ENCODE results near the gene C12orf76. TPM values are rescaled to one million over a fixed set of nuclear protein-coding genes. Genes with fewer than 3 reads are reported as not detected.

The C12orf76 gene
- polyA plus RNA-seq, 1 of the 3 experiments (the other 2 are of a cell fraction): 29.2 TPM

DNA sequence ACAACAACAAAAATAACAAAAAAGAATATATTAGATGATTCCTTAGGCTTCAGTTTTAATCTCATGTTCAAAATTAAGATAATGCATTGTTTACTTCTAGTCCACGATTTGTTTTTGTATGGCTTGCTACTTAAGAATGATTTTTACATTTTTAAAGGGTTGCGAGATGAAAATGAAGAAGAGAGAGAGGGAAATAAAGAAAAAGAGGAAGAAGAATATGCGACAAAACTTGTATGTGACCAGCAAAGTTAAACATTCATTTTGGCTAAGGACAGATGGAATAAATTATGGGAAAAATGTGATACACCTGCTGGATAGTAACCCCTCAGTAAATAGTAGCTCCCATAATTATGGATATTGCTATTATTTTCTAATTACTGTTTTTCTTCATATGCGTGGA lies 50.9 kb downstream of the C12orf76 start:
- Histone ChIP-seq H3K79me2 (ENCODE audit: insufficient read depth) (peaks cover 68% of the 10 kb centered on the region), H3F3A (replicated peaks; ENCODE audit: insufficient read depth) (peaks cover 12% of the 10 kb centered on the region), H3K4me1 (ENCODE audit: control insufficient read depth in 1 of 2, insufficient read depth in 2 of 2, low read depth in 1 of 2, low read length in 1 of 2) (peaks cover 34% of the 10 kb centered on the region in 2 experiments), H3K4me2 (no peak overlapping the region), H3K36me3 (replicated peaks in 1 of 2; ENCODE audit: control insufficient read depth in 1 of 2, insufficient read depth in 2 of 2, low read length in 1 of 2) (no peaks in the 10 kb centered on the region), H3K27me3 (ENCODE audit: insufficient read depth) (no peaks in the 10 kb centered on the region), H3K4me3 (ENCODE audit: low read depth in 2 of 2, low read length in 1 of 2) (no peak overlapping the region), H3K9me2 (no peaks in the 10 kb centered on the region), H3K9ac (no peak overlapping the region), H2AFZ (ENCODE audit: low read depth) (no peak overlapping the region), H4K20me1 (ENCODE audit: insufficient read depth) (peaks cover 12% of the 10 kb centered on the region), H3K27ac (ENCODE audit: low read depth in 2 of 2, low read length in 1 of 2) (no peak overlapping the region), H3K9me3 (no peaks in the 10 kb centered on the region)
- TF ChIP-seq NRF1 (IDR thresholded peaks at IDR 0.05; ENCODE audit: low read depth, low read length) (no peak), GATA2 (CRISPR knock-in tag; IDR thresholded peaks at IDR 0.05) (no peak), FOXJ3 (CRISPR knock-in tag; IDR thresholded peaks at IDR 0.05) (no peak), MEF2A (IDR thresholded peaks at IDR 0.05; ENCODE audit: borderline replicate concordance, low read depth) (no peak), GABPA (IDR thresholded peaks at IDR 0.05; ENCODE audit: low read depth) (no peak), FOSL2 (IDR thresholded peaks at IDR 0.05; ENCODE audit: borderline replicate concordance, low read depth) (no peak), MXI1 (IDR thresholded peaks at IDR 0.05; ENCODE audit: low read depth, low read length) (no peak), FOXM1 (IDR thresholded peaks at IDR 0.05; ENCODE audit: low read depth) (no peak), RFX5 (IDR thresholded peaks at IDR 0.05; ENCODE audit: low read length) (no peak), TCF12 (IDR thresholded peaks at IDR 0.05) (no peak), SMC3 (IDR thresholded peaks at IDR 0.05; ENCODE audit: low read depth, low read length) (no peak)
- TF ChIP-seq, protein P1, sequence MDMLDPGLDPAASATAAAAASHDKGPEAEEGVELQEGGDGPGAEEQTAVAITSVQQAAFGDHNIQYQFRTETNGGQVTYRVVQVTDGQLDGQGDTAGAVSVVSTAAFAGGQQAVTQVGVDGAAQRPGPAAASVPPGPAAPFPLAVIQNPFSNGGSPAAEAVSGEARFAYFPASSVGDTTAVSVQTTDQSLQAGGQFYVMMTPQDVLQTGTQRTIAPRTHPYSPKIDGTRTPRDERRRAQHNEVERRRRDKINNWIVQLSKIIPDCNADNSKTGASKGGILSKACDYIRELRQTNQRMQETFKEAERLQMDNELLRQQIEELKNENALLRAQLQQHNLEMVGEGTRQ (IDR thresholded peaks at IDR 0.05; ENCODE audit: borderline replicate concordance, low read depth, low read length): no peak
- TF ChIP-seq, protein P2, sequence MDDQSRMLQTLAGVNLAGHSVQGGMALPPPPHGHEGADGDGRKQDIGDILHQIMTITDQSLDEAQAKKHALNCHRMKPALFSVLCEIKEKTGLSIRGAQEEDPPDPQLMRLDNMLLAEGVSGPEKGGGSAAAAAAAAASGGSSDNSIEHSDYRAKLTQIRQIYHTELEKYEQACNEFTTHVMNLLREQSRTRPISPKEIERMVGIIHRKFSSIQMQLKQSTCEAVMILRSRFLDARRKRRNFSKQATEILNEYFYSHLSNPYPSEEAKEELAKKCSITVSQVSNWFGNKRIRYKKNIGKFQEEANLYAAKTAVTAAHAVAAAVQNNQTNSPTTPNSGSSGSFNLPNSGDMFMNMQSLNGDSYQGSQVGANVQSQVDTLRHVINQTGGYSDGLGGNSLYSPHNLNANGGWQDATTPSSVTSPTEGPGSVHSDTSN (IDR thresholded peaks at IDR 0.05): no peak
- POLR2A ChIA-PET: no interaction called here
- CTCF ChIA-PET: no interaction called here
- DNase-seq: no peak
- WGBS (ENCODE audit: low lambda C conversion rate): 91% methylated on average over 4 of the region's 4 CpGs

DNA sequence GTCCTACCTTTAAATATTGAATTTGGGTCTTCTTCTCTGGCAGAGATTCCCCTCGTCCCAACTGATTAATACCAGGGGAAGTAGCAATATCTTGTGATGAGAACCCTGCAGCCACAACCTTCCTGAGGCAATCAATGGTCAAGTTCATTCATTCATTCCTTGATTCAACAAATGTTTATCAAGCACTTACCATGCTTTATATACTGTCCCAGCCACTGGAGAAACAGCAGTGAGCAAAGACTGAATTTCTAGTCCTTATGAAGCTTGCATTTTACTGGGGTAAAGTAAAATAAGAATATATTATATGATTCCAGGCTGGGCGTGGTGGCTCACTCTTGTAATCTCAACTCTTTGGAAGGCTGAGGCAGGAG lies 51.9 kb downstream of the C12orf76 start:
- peaks cover 12% of the 10 kb centered on the region for H4K20me1 ChIP-seq (ENCODE audit: insufficient read depth)
- peak overlapping the region; percentile 39 to 60; a peak in 2 of 4 replicates for H3K27ac ChIP-seq (ENCODE audit: low read depth in 2 of 2, low read length in 1 of 2)
- peaks cover 70% of the 10 kb centered on the region for H3K79me2 ChIP-seq (ENCODE audit: insufficient read depth)
- H3K4me1 ChIP-seq (ENCODE audit: control insufficient read depth in 1 of 2, insufficient read depth in 2 of 2, low read depth in 1 of 2, low read length in 1 of 2): peaks cover 29 to 34% of the 10 kb centered on the region in 2 experiments; a peak in 3 of 4 replicates
- peak overlapping the region; percentile 78; the same call in 1 of the 2 replicates for H3K4me2 ChIP-seq
- 50% methylated on average over 2 of the region's 2 CpGs for WGBS (ENCODE audit: low lambda C conversion rate)
- no peak for DNase-seq
- no peaks in the 10 kb centered on the region for H3K9me3 ChIP-seq
- H3K36me3 ChIP-seq (replicated peaks in 1 of 2; ENCODE audit: control insufficient read depth in 1 of 2, insufficient read depth in 2 of 2, low read length in 1 of 2): peaks cover 3% of the 10 kb centered on the region in 2 experiments
- H3K9ac ChIP-seq: peak overlapping the region; percentile 76; the same call in 1 of the 2 replicates
- POLR2A ChIA-PET: no interaction called here
- CTCF ChIA-PET: no interaction called here
- H3K27me3 ChIP-seq (ENCODE audit: insufficient read depth): no peaks in the 10 kb centered on the region
- no peak for TF ChIP-seq MEF2A (IDR thresholded peaks at IDR 0.05; ENCODE audit: borderline replicate concordance, low read depth)
- TF ChIP-seq, protein P3, sequence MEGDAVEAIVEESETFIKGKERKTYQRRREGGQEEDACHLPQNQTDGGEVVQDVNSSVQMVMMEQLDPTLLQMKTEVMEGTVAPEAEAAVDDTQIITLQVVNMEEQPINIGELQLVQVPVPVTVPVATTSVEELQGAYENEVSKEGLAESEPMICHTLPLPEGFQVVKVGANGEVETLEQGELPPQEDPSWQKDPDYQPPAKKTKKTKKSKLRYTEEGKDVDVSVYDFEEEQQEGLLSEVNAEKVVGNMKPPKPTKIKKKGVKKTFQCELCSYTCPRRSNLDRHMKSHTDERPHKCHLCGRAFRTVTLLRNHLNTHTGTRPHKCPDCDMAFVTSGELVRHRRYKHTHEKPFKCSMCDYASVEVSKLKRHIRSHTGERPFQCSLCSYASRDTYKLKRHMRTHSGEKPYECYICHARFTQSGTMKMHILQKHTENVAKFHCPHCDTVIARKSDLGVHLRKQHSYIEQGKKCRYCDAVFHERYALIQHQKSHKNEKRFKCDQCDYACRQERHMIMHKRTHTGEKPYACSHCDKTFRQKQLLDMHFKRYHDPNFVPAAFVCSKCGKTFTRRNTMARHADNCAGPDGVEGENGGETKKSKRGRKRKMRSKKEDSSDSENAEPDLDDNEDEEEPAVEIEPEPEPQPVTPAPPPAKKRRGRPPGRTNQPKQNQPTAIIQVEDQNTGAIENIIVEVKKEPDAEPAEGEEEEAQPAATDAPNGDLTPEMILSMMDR (IDR thresholded peaks at IDR 0.05): no peak
- no peak for TF ChIP-seq NRF1 (IDR thresholded peaks at IDR 0.05; ENCODE audit: low read depth, low read length)
- no peak for TF ChIP-seq YY1 (IDR thresholded peaks at IDR 0.05; ENCODE audit: low read depth)
- no peak for TF ChIP-seq FOXJ3 (CRISPR knock-in tag; IDR thresholded peaks at IDR 0.05)
- TF ChIP-seq RAD21 (IDR thresholded peaks at IDR 0.05; ENCODE audit: low read length): no peak
- TF ChIP-seq TCF12 (IDR thresholded peaks at IDR 0.05): no peak
- no peak for TF ChIP-seq GATA2 (CRISPR knock-in tag; IDR thresholded peaks at IDR 0.05)
- TF ChIP-seq, protein P4, sequence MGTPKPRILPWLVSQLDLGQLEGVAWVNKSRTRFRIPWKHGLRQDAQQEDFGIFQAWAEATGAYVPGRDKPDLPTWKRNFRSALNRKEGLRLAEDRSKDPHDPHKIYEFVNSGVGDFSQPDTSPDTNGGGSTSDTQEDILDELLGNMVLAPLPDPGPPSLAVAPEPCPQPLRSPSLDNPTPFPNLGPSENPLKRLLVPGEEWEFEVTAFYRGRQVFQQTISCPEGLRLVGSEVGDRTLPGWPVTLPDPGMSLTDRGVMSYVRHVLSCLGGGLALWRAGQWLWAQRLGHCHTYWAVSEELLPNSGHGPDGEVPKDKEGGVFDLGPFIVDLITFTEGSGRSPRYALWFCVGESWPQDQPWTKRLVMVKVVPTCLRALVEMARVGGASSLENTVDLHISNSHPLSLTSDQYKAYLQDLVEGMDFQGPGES (IDR thresholded peaks at IDR 0.05; ENCODE audit: low read depth, low read length): no peak
- TF ChIP-seq RCOR1 (IDR thresholded peaks at IDR 0.05; ENCODE audit: low read length): no peak
- H3K9me2 ChIP-seq: no peaks in the 10 kb centered on the region
- peaks cover 10% of the 10 kb centered on the region for H3F3A ChIP-seq (replicated peaks; ENCODE audit: insufficient read depth)
- H3K4me3 ChIP-seq (ENCODE audit: low read depth in 2 of 2, low read length in 1 of 2): peak overlapping the region; percentile 88 to 97; a peak in 3 of 4 replicates
- H2AFZ ChIP-seq (ENCODE audit: low read depth): peak overlapping the region; percentile 97
